HepG2 (cell line): ENCODE data around the gene SLC25A22. TPM values are rescaled to one million over a fixed set of nuclear protein-coding genes. Genes with fewer than 3 reads are reported as not detected.

Experiments used
- CREM ChIP-seq, 2 experiments: sonication (generic) in 1 of 2; formaldehyde crosslinking in 1 of 2; IDR thresholded peaks; 2 replicates each; pipeline versions ENCODE4 v1.4.0 to v1.6.1; 2016 to 2020; ENCODE audit warnings: antibody characterized with exemption in 1 of 2, mild to moderate bottlenecking in 1 of 2, missing genetic modification reagents in 1 of 2
- DNMT3B ChIP-seq: conservative IDR thresholded peaks from 2 replicates; pipeline ENCODE4 v1.6.1; 2016; ENCODE audit warnings: missing biosample characterization, control low read depth
- DPF2 ChIP-seq: sonication (generic); formaldehyde crosslinking; IDR thresholded peaks from 2 replicates; pipeline ENCODE4 v1.4.0; 2020; ENCODE audit warnings: mild to moderate bottlenecking, low read depth, missing genetic modification reagents, borderline replicate concordance
- DR1 ChIP-seq: sonication (generic); formaldehyde crosslinking; IDR thresholded peaks from 2 replicates; pipeline ENCODE4 v1.8.0; 2021; ENCODE audit warnings: mild to moderate bottlenecking, missing genetic modification reagents, inconsistent platforms
- GABPB1 ChIP-seq: IDR thresholded peaks from 2 replicates; pipeline ENCODE4 v1.6.1; 2016; ENCODE audit warnings: mild to moderate bottlenecking, missing genetic modification reagents, moderate library complexity, missing compliant biosample characterization
- KLF13 ChIP-seq: sonication (generic); formaldehyde crosslinking; IDR thresholded peaks from 2 replicates; pipeline ENCODE4 v1.4.0; 2020; ENCODE audit warnings: mild to moderate bottlenecking, missing genetic modification reagents
- MBD4 ChIP-seq: IDR thresholded peaks from 2 replicates; pipeline ENCODE4 v1.6.1; 2012; ENCODE audit warnings: low read length, inconsistent platforms, borderline replicate concordance
- SOX13 ChIP-seq, 3 experiments: fragments of 450-650 bp in 1 of 3; sonication (generic) in 1 of 3; formaldehyde crosslinking in 1 of 3; IDR thresholded peaks in 2 of 3; conservative IDR thresholded peaks in 1 of 3; 2 replicates each; pipeline versions ENCODE4 v1.5.0 to v1.6.1; 2016 to 2020; ENCODE audit warnings: antibody characterized with exemption in 1 of 3, mild to moderate bottlenecking in 1 of 3, missing compliant biosample characterization in 1 of 3, missing genetic modification reagents in 1 of 3, moderate library complexity in 1 of 3
- XRCC5 ChIP-seq: fragments of 200-400 bp; formaldehyde crosslinking; optimal IDR thresholded peaks from 2 replicates; pipeline ENCODE3; 2017; ENCODE audit warnings: mild to moderate bottlenecking, low read length
- ZNF138 ChIP-seq: sonication (generic); formaldehyde crosslinking; IDR thresholded peaks from 2 replicates; pipeline ENCODE4 v1.5.0; 2020; ENCODE audit warnings: mild to moderate bottlenecking, low read depth, missing genetic modification reagents
- ZNF431 ChIP-seq: sonication (generic); formaldehyde crosslinking; IDR thresholded peaks from 2 replicates; pipeline ENCODE4 v1.9.0; 2022; ENCODE audit warnings: missing genetic modification reagents, low read depth, mild to moderate bottlenecking, borderline replicate concordance
- ZNF451 ChIP-seq: sonication (generic); formaldehyde crosslinking; IDR thresholded peaks from 2 replicates; pipeline ENCODE4 v1.5.0; 2020; ENCODE audit warnings: mild to moderate bottlenecking, missing genetic modification reagents
- ZNF577 ChIP-seq: sonication (generic); formaldehyde crosslinking; IDR thresholded peaks from 2 replicates; pipeline ENCODE4 v1.4.0; 2020; ENCODE audit warnings: mild to moderate bottlenecking, low read depth, missing genetic modification reagents, borderline replicate concordance
- ZNF644 ChIP-seq: IDR thresholded peaks from 2 replicates; pipeline ENCODE4 v1.6.1; 2016; ENCODE audit warnings: low read depth
- polyA plus RNA-seq, 8 experiments: library from polyadenylated mRNA; depleted of rRNA in 3 of 8; stranded (reverse) in 7 of 8; unstranded in 1 of 8; fragments of >200 nt; fragmentation: Illumina TruSeq in 4 of 8; extraction: Trizol in 4 of 8; gene quantifications; 2 replicates each; pipeline versions ENCODE4 v1.2.1 to v1.2.3, GENCODE V29; 2011 to 2016; ENCODE audit warnings: low read depth in 4 of 8, missing spikeins in 1 of 8, mixed read lengths in 1 of 8; ENCODE audit not compliant: insufficient read depth in 1 of 8
- total RNA-seq, 5 experiments: library from RNA; depleted of rRNA; stranded (reverse); fragments of >200 nt; fragmentation: Illumina TruSeq; extraction: Trizol; gene quantifications; 2 replicates each; pipeline ENCODE4 v1.2.3, GENCODE V29; 2016; ENCODE audit warnings: low read depth in 1 of 5
- TF ChIP-seq, protein P1 (sequence below): IDR thresholded peaks from 2 replicates; pipeline ENCODE4 v1.6.1; 2016; ENCODE audit warnings: low read depth, missing genetic modification reagents, missing compliant biosample characterization
- TF ChIP-seq, protein P2 (sequence below): sonication (generic); formaldehyde crosslinking; conservative IDR thresholded peaks from 2 replicates; pipeline ENCODE4 v1.8.0; 2022; ENCODE audit warnings: missing genetic modification reagents
- TF ChIP-seq, protein P3 (sequence below): sonication (generic); formaldehyde crosslinking; conservative IDR thresholded peaks from 2 replicates; pipeline ENCODE4 v1.4.0; 2020; ENCODE audit warnings: missing genetic modification reagents
- TF ChIP-seq, protein P4 (sequence below): IDR thresholded peaks from 2 replicates; pipeline ENCODE4 v1.6.1; 2018; ENCODE audit warnings: missing genetic modification reagents, mild to moderate bottlenecking, missing compliant biosample characterization

SLC25A22 gene
- total and polyA plus RNA-seq, 2 of the 13 experiments (the other 11 are each of a cell fraction or from before 2014, with no cell fraction given), result 12.4 to 19.2 TPM

DNA sequence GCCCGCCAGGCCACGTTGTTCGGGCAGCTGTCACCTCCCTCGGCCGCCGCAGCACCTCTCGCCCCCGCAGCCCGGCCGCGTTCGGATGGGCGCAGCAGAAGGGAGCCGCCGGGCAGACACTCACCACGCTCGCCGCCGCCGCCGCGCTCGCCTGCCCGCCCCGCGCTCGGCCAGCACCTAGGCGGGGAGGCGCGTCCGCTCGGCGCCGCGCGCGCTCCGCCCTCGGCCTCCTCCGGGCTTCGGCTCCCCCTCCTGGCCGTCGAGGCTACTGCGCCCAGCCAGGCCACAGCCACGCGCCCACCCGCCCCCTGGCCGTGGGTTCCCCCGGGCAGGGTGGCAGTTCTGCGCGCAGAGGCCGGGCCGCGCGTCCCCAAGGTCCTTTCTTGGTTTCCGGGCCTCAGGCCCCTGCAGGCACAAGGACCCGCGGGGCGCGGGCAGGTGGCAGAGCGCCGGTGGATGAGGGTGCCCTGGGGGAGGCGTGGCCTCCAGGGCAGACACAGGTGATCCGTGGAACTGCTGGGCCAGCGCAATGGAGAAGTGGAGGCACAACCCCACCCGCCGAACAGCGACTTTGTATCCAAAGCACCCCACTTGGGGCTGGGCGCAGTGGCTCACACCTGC is at the start of gene SLC25A22 (continued):
- TF ChIP-seq, protein P1, sequence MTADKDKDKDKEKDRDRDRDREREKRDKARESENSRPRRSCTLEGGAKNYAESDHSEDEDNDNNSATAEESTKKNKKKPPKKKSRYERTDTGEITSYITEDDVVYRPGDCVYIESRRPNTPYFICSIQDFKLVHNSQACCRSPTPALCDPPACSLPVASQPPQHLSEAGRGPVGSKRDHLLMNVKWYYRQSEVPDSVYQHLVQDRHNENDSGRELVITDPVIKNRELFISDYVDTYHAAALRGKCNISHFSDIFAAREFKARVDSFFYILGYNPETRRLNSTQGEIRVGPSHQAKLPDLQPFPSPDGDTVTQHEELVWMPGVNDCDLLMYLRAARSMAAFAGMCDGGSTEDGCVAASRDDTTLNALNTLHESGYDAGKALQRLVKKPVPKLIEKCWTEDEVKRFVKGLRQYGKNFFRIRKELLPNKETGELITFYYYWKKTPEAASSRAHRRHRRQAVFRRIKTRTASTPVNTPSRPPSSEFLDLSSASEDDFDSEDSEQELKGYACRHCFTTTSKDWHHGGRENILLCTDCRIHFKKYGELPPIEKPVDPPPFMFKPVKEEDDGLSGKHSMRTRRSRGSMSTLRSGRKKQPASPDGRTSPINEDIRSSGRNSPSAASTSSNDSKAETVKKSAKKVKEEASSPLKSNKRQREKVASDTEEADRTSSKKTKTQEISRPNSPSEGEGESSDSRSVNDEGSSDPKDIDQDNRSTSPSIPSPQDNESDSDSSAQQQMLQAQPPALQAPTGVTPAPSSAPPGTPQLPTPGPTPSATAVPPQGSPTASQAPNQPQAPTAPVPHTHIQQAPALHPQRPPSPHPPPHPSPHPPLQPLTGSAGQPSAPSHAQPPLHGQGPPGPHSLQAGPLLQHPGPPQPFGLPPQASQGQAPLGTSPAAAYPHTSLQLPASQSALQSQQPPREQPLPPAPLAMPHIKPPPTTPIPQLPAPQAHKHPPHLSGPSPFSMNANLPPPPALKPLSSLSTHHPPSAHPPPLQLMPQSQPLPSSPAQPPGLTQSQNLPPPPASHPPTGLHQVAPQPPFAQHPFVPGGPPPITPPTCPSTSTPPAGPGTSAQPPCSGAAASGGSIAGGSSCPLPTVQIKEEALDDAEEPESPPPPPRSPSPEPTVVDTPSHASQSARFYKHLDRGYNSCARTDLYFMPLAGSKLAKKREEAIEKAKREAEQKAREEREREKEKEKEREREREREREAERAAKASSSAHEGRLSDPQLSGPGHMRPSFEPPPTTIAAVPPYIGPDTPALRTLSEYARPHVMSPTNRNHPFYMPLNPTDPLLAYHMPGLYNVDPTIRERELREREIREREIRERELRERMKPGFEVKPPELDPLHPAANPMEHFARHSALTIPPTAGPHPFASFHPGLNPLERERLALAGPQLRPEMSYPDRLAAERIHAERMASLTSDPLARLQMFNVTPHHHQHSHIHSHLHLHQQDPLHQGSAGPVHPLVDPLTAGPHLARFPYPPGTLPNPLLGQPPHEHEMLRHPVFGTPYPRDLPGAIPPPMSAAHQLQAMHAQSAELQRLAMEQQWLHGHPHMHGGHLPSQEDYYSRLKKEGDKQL, result no peak
- TF ChIP-seq, protein P2, sequence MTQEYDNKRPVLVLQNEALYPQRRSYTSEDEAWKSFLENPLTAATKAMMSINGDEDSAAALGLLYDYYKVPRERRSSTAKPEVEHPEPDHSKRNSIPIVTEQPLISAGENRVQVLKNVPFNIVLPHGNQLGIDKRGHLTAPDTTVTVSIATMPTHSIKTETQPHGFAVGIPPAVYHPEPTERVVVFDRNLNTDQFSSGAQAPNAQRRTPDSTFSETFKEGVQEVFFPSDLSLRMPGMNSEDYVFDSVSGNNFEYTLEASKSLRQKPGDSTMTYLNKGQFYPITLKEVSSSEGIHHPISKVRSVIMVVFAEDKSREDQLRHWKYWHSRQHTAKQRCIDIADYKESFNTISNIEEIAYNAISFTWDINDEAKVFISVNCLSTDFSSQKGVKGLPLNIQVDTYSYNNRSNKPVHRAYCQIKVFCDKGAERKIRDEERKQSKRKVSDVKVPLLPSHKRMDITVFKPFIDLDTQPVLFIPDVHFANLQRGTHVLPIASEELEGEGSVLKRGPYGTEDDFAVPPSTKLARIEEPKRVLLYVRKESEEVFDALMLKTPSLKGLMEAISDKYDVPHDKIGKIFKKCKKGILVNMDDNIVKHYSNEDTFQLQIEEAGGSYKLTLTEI, result no peak
- TF ChIP-seq, protein P3, sequence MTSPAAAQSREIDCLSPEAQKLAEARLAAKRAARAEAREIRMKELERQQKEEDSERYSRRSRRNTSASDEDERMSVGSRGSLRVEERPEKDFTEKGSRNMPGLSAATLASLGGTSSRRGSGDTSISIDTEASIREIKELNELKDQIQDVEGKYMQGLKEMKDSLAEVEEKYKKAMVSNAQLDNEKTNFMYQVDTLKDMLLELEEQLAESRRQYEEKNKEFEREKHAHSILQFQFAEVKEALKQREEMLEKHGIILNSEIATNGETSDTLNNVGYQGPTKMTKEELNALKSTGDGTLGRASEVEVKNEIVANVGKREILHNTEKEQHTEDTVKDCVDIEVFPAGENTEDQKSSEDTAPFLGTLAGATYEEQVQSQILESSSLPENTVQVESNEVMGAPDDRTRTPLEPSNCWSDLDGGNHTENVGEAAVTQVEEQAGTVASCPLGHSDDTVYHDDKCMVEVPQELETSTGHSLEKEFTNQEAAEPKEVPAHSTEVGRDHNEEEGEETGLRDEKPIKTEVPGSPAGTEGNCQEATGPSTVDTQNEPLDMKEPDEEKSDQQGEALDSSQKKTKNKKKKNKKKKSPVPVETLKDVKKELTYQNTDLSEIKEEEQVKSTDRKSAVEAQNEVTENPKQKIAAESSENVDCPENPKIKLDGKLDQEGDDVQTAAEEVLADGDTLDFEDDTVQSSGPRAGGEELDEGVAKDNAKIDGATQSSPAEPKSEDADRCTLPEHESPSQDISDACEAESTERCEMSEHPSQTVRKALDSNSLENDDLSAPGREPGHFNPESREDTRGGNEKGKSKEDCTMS (CRISPR knock-in tag), result no peak
- TF ChIP-seq ZNF451 (CRISPR knock-in tag) (peak; percentile 74; the same call in 1 of the 2 replicates), DR1 (CRISPR knock-in tag) (no peak), DPF2 (CRISPR knock-in tag) (no peak), XRCC5 (peak; percentile 13), CREM (IDR thresholded peaks at IDR 0.05) (no peak), CREM (CRISPR knock-in tag; IDR thresholded peaks at IDR 0.05) (no peak), MBD4 (no peak), ZNF138 (CRISPR knock-in tag) (no peak), KLF13 (CRISPR knock-in tag) (no peak), ZNF644 (no peak), GABPB1 (0 out of 2 replicates have a peak, but pooled peaks have one; percentile 9), ZNF577 (CRISPR knock-in tag) (no peak), SOX13 (IDR thresholded peaks at IDR 0.05) (no peak), SOX13 (CRISPR knock-in tag; conservative IDR thresholded peaks at IDR 0.05 in 1 of 2, IDR thresholded peaks at IDR 0.05 in 1 of 2) (no peak), DNMT3B (CRISPR knock-in tag) (no peak), ZNF431 (no peak)
- TF ChIP-seq, protein P4, sequence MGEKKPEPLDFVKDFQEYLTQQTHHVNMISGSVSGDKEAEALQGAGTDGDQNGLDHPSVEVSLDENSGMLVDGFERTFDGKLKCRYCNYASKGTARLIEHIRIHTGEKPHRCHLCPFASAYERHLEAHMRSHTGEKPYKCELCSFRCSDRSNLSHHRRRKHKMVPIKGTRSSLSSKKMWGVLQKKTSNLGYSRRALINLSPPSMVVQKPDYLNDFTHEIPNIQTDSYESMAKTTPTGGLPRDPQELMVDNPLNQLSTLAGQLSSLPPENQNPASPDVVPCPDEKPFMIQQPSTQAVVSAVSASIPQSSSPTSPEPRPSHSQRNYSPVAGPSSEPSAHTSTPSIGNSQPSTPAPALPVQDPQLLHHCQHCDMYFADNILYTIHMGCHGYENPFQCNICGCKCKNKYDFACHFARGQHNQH (CRISPR knock-in tag), result no peak
